Right lobe of liver (tissue), 4 donors: ENCODE data around the gene ALDH2.

Experiments used
- POLR2A ChIP-seq: fragments of 450-650 bp; IDR thresholded peaks from one replicate; pipeline ENCODE4 v1.6.1; 2017; ENCODE audit warnings: antibody characterized with exemption, mild to moderate bottlenecking
- TF ChIP-seq, protein P1 (sequence below), 4 donors: fragments of 200-600 bp in 3 of 4; fragments of 450-650 bp in 1 of 4; IDR thresholded peaks; one replicate each; pipeline versions ENCODE4 v1.5.1 to v1.8.0; 2016 to 2022; ENCODE audit warnings: antibody characterized with exemption in 4 of 4, mild to moderate bottlenecking in 2 of 4
- donor health status: DM: no; HTN: no; CAD: no.
- donor health status: DM: no; HTN: no; CAD: no.
- donor health status: DM: no; HTN: yes; CAD: no.

DNA sequence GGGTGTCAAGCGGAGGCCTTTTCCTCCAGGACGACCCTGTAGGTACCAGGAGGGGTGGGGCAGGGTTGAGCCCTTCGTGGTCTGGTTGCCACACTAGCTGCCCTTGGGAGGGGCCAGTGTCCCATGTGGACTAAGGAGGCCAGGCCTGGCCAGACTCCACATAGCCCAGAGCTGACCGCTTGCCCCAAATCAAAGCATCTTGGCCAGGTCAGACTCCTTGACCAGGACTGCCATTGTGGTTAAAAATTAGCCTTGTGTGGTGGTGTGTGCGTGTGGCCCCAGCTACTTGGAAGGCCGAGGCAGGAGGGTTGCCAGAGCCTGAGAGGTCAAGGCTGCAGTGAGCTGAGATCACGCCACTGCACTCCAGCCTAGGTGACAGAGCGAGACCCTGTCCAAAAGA, 24.8 kb downstream of the ALDH2 start:
- TF ChIP-seq, protein P1, sequence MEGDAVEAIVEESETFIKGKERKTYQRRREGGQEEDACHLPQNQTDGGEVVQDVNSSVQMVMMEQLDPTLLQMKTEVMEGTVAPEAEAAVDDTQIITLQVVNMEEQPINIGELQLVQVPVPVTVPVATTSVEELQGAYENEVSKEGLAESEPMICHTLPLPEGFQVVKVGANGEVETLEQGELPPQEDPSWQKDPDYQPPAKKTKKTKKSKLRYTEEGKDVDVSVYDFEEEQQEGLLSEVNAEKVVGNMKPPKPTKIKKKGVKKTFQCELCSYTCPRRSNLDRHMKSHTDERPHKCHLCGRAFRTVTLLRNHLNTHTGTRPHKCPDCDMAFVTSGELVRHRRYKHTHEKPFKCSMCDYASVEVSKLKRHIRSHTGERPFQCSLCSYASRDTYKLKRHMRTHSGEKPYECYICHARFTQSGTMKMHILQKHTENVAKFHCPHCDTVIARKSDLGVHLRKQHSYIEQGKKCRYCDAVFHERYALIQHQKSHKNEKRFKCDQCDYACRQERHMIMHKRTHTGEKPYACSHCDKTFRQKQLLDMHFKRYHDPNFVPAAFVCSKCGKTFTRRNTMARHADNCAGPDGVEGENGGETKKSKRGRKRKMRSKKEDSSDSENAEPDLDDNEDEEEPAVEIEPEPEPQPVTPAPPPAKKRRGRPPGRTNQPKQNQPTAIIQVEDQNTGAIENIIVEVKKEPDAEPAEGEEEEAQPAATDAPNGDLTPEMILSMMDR (IDR thresholded peaks at IDR 0.05): no peak
- TF ChIP-seq POLR2A: no peak
